DMS53 treated with DMSO at 0.1 percent for 48 hours (cell line): Measurements from ENCODE around the gene SHISA7.

Experiments
- DNase-seq: peaks from one replicate; lab custom pipeline; 2025; ENCODE audit not compliant: unreplicated experiment; lab: John Stamatoyannopoulos, UW

SHISA7 gene

DNA sequence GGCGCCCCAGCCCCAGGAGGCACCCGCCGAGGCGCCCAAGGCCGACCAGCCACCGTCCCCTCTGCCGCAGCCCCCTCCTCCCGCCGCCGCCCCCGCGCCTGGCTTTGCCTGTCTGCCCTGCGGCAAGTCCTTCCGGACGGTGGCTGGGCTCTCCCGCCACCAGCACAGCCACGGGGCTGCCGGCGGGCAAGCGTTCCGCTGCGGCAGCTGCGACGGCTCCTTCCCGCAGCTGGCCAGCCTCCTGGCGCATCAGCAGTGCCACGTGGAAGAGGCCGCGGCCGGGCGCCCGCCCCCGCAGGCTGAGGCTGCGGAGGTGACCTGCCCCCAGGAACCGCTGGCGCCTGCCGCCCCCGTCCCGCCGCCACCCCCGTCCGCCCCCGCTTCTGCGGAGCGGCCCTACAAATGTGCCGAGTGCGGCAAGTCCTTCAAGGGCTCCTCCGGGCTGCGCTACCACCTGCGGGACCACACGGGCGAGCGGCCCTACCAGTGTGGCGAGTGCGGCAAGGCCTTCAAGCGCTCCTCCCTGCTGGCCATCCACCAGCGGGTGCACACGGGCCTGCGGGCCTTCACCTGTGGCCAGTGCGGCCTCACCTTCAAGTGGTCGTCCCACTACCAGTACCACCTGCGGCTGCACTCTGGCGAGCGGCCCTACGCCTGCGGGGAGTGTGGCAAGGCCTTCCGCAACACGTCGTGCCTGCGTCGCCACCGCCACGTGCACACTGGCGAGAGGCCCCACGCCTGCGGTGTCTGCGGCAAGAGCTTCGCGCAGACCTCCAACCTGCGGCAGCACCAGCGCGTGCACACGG lies 39.3 kb upstream of the SHISA7 start:
- no peak for DNase-seq

DNA sequence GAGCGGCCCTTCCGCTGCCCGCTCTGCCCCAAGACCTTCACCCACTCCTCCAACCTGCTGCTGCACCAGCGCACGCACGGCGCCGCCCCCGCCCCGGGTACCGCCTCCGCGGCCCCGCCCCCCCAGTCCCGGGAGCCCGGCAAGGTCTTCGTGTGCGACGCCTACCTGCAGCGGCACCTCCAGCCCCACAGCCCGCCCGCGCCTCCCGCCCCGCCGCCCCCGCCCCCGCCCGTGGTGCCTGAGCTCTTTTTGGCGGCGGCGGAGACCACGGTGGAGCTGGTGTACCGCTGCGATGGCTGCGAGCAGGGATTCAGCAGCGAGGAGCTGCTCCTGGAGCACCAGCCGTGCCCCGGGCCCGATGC lies 38.7 kb upstream of the SHISA7 start:
- no peak for DNase-seq

DNA sequence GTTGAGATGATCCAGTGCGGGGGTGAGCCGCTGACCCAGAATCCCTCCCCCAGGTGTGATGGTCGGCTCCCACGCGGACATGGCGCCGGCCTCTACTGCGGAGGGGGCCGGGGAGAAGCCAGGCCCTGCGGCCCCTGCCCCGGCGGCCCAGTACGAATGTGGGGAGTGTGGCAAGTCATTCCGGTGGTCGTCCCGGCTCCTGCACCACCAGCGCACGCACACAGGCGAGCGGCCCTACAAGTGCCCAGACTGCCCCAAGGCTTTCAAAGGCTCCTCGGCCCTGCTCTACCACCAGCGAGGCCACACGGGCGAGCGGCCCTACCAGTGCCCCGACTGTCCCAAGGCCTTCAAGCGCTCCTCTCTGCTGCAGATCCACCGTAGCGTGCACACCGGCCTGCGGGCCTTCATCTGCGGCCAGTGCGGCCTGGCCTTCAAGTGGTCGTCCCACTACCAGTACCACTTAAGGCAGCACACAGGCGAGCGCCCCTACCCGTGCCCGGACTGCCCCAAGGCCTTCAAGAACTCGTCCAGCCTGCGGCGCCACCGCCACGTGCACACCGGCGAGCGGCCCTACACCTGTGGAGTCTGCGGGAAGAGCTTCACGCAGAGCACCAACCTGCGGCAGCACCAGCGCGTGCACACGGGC lies 38.2 kb upstream of the SHISA7 start:
- DNase-seq = no peak

DNA sequence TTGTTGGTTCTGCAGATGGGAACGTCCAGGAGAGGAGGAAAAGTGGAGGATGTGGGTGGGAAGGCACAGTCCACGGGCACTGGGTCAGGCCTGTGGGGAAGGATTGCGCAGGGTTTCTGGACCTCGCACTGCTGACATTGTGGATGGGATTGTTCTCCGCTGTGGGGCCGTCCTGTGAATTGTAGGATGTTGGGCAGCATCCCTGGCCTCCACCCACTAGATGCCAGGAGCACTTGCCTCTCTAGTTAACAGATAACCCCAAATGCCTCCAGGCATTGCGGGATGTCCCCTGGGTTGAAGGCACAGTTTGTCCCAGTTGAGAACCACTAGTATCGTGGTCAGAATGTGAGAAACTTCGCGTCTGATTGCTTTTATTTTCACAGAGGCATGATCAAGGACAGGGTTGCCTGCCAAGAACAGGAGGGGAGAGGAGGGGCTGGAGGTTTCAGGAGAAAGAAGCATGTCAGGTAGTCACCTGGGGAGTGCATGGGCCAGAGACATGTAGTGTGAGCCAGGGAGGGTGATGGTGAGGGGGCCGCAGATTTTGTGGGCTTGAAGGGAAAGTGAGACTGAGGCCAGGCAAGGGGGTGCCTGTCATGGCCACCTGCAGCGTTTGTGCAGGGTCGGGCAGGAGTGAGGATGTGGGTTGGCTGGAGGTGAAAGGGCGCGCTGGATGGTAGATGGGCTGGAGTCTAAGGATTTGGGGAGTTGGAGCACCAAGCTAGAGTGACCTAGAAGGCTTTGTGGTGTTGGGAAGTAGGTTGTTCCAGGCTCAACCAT lies 36.5 kb upstream of the SHISA7 start:
- no peak for DNase-seq

DNA sequence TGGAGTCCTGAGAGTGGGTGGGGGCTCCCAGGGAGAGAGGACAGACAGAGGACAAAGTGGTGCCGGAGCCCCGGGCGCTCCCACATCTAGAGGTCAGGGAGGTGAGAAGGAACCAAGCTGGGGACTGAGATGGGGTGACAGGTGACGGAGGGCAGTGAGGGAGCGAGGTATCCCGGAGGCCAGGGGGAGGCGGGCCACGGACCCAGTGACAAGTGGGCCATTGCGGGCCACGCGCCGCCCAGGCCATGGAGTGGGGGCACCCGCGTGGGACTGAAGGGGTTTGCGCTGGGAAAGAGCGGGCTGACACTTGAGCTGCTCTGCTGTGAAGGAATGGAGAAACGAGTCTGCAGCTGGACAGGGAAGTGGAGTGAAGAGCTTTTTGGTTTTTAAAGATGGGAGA lies 35.9 kb upstream of the SHISA7 start:
- DNase-seq = no peak

DNA sequence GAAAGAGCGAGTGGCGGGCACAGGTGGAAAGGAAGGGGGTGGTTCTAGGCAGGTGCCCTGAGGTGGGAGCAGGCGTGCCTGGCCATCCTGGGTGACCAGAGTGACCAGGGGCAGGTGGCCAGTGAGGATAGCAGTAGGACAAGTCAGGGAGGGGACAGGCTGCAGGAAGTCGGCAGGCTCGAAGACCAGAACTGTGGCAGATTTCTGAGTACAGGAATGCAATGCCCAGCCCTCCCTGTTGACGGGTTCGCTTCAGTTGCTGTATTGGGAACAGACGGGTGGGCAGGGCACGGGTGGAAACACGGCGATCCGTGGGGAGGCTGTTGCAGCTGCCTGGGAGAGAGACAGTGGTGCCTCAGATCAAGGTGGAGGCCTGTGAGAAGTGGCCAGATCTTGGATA lies 35.3 kb upstream of the SHISA7 start:
- no peak for DNase-seq

DNA sequence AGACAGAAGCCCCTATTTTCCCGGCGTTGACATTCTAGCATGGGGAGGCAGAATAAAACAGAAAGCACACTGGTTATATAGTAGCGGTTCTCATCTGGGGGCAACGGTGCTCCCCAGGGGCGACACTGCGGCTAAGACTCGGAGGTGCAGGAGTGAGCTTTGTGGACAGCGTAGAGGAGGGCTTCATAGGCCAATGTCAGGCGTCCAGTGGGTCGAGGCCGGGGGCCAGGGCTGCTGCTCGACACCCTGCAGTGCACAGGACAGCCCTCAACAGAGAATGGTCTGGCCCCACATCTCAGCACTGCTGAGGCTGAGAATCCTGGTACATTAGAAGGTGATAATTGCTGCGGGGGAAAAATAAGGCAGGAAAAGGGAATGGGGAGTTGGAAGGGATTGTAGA lies 34.8 kb upstream of the SHISA7 start:
- DNase-seq = no peak

DNA sequence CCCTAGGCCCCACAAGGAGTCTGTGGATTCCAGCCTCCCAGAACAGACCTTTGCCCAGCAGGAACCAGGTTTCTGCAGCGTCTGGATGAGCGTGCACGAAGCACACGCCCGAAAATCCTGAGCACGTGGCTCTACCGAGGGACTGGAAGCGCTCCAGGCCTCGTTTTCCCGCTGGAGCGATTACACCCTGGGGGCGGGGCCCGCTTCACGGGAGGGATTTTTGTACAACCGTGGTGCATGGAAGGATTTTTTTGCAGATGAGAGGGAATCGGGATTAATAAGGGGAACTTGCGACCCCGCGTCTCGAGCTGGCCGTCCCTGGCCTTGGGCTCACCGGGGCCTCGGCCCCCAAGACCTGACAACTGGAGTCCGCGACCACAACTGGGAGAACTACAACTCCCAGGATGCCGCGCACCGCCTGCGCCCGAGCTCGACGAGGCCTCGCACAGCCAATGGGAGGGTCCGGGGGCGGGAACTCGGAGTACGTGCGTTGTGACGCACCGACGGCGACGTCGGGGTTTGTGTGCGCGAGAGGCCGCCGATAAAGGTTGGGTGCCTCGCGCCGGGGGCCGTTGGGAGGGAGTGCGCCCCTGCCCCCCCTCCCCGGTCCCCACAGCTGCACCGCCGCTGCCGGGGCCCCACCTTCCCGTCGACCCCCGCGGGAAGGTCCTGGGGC lies 33.1 kb upstream of the SHISA7 start, which contains the start of gene ZNF628:
TSS of gene ZNF628 (plus strand) at position 518 of the 676 bp plus-strand sequence. CDS start 3,294 bp downstream, outside the sequence.
- DNase-seq = peak; percentile 87

DNA sequence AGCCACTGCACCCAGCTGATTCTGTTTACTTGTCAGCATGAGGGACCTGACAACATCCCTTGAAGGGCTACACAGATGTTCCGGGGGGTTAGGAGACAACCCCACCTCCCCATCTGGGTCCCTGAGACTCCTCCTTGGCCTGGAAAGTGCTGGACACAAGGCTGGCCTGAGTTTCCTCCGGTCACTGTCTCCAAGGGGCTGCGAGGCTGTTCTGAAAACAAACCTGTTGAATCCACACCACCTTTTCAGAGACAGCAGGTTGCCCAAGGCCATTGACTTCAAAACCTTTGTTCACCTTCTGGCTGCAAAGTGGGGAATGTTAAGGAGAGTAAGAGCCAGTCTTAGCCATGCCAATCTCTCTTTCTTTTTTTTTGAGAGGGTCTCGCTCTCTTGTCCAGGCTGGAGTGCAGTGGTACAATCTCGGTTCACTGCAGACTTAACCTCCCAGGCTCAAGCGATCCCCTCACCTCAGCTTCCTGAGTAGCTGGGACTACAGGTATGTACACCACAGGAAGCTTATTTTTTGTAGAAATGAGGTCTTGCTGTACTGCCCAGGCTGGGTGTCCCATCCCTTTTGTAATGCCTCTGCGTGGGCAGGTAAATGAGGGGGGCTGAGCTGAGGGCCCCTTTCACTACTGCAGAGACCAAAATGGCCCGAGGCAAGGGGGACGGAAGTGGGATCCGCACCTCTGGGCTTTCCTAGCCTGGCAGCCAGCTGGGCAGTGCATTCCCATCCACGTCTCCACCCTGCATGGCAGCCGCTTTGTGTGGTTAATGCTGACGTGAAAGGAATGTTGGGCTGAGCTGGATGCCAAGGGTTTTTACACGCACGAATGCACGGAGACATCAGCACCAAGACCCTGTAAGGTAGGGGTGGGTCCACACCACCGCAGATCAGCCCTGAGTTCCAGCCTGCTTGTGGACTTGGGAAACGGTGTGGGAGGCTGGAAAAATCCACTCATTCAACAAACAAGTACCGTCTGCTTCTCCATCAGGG lies 31.5 kb upstream of the SHISA7 start:
- no peak for DNase-seq

DNA sequence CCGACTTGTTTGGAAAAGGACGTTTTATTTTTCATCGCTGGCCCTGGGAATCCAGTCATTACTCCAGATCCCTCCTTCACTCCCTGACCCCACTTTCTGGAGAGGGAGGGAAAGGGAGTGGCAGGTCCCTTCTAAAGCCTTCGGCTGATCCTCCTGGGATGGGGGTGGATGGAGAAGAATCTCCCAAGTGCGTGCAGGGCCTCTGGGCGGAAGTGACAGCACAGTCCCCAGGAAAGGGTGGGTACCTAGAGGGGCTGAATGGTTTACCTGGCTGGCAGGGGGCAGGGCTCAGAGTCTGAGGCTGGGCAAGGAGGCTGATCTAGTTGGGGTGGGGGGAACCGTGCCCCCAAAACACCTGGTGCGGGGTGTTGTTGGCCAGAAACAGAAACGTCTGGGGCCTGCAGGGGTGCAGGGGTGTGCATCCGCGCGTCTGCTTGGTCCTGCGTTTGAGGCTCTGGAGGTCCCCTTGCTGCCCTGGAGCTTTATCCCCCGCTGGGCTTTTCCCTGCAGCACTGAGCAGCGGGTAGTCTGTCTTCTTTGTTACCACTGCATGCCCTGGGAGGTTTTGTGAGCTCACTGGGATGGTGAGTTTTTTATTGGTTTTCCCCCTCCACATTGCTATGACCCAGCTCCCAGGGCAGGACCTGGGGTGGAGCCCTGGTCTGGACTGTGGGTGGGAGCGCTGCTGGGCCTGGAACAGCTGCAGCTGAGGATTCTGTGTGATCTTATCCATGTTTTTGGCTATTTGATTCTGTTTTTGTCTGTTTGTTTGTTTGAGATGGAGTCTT lies 30.3 kb upstream of the SHISA7 start:
- no peak for DNase-seq

DNA sequence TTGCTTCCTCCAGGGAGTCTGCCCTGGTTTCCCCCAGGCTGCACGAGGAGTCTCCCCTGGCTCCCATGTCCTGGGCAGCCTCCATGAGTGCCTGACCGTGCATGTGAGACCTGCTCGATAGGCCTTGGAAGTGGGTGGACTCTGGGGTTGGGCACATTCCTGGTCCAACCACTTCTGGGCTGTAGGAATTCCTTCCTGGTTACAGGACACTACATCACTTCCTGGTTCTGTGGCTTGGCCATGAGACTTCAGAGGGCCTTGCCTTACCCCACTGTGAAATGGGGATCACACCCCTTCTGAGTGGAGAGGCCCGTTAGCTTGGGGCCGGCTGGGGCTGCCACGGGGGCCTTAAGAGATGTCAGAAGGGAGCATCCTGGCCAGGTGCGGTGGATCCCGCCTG lies 29.4 kb upstream of the SHISA7 start:
- no peak for DNase-seq

DNA sequence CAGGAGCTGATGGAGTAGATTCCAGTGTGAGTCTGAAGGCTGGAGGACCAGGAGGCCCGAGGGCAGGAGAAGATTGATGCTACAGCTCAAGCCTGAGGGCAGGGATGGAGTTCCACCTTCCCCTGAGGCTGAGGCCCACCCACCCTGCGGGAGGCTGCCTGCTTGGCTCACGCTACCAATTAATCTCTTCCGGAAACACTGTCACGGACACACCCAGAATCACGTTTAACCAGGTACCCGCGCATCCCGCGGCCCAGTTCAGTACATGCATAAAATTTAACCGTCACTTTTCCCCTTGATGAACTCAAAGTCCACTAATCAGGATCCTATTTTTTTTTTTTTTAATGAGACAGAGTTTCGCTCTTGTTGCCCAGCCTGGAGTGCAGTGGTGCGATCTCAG lies 28.2 kb upstream of the SHISA7 start:
- no peak for DNase-seq

DNA sequence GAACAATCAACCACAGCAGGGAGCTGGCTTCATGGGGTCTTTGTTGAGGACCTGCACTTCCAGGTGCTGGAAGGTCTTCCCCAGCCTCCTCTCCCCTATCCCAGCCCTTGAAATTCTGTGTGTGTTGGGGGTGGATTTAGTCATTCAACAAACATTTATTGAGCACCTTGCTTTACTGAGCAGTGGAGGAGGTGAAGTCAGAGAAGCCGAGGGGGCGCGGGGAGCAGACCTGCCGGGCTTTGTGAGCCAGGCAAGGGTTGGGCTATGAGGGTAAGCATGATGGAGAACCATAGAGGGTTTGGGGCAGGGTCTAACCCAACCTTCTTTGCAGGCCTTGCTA lies 24.9 kb upstream of the SHISA7 start:
- DNase-seq = no peak

DNA sequence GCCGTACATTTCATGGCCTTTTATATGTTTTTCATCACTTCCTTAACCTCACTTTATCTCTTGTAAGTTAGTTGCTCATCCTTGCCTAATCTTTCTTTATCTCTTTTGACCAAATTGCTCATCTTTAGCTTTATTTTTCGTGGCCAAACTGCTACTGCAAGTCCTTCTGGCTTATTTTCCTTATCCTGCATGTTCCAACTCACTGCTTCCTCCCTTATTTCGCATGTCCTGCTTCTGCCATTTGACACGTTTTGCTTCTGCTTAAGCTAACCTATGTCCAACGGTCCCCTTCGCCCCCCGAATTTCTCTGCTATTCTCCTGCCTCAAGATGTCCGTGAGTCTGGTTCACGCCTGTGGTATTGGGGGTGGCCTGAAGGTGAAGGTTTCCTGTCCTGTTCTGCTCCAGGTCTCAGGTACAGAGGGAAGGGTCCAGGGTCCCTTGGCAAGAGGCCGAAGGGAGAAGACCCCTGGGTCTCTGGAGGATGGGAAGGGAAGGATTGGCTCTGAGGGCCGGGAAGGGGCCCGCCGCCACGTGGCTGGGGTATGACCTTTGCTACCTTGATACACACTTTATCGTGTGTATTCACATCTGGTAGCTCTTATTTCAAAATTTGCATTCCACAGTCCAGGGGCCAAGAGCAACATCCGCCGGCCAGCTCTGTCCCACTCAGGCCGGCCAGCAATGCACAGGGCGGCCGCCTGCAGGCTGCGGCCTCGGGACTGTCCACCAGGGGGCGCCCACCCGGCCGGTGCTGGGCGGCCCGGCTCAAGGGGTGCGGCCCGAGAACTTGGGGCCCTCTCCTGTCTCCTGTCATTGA lies 24.3 kb upstream of the SHISA7 start:
- DNase-seq = no peak

DNA sequence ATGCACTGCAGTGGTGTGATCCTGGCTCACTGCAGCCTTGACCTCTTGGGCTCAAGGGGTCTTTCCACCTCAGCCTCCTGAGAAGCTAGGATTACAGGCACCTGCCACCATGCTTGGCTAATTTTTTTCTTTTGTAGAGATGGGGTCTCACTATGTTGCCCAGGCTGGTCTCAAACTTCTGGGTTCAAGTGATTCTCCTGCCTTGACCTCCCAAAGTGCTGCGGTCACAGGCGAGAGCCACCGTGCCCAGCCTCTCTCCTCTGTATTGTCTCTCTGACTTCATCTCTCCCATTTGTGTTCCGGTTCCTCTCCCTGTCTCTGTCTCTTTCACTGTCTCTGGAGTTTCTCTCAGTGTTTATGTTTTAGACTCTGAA lies 23.1 kb upstream of the SHISA7 start:
- no peak for DNase-seq

DNA sequence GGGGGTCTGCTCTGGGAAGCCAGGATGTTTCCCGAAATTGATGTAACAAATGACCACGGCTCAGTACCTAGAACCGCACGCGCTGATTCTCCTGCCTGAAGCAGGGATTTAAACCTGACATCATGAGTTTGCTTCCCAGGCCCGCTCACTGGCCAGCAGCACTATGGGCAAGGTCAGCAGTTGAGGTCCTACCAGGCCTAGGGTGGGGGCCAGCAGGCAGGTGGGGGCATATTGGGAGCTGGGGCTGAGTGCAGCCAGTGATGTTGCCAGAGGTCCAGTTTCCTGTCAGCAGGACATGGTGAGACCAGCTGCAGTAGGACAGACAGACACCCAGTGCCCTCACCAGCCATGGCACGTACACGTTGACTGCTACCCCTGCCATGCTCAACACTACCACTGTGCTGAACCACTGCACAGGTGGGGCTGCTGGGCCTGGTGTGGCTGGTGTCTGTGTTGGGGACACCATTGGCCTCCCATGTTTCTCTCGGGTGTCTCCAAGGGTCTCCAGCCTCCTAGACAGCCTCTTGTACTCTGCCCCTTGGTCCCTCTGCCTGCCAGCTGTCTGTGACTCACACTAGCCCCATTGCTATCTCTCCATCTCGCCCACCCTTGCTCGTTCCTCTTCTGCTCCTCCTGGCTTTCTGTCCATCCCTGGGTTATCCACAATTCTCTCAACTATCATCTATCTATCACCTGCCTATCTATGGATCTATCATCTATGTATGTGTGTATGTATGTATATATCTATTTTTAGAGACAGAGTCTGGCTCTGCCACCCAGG lies 22.6 kb upstream of the SHISA7 start:
- no peak for DNase-seq

DNA sequence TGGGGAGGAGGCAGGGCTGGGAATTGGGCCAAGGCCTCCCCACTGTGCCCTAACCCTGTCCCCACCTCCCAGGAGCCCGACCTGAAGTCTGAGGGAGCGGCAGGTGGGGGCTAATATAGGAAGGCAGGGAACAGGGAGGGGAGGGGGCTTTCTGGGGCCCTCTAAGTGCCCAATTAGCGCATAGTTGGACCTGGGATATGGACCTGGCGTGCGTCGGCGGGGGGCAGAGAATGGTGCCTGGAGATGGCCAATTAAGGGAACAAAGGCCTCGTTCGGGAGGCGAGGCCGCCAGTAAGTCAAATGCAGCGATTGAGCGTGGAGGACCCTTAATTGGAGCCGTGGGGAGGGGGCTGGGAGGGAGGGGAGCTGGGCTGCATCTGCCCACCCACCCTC lies 21.6 kb upstream of the SHISA7 start, which contains the start of gene C19orf85:
TSS of gene C19orf85 (minus strand) at position 90 of the 393 bp plus-strand sequence. CDS start 197 bp downstream, outside the sequence.
- DNase-seq = no peak
